HCT116 (cell line): ENCODE data around the gene SKAP1. TPM values are rescaled to one million over a fixed set of nuclear protein-coding genes. Genes with fewer than 3 reads are reported as not detected.

Experiments
- ATAC-seq: fragments of 200-7000 bp; cut with Tn5 transposase; 2 replicates; pipeline ENCODE4 v1.9.1; 2020; ENCODE audit warnings: mild to moderate bottlenecking, moderate library complexity
- BruUV-seq: library from RNA; stranded (reverse); fragments of 400-500 nt; replicated peaks from 2 replicates; lab custom pipeline; 2021; lab: Mats Ljungman, UMichigan
- CTCF ChIA-PET: fragments of 300-600 bp; sonication (Branson Sonifier 250); formaldehyde crosslinking; loops from one replicate; lab custom pipeline; 2021; ENCODE audit warnings: antibody characterized with exemption; lab: Charles Lee
- POLR2A ChIA-PET: fragments of 300-600, 350-600 bp; sonication (Branson Sonifier 250); formaldehyde crosslinking; loops from one replicate; lab custom pipeline; 2021; ENCODE audit warnings: antibody characterized with exemption; lab: Charles Lee
- RAD21 ChIA-PET, 2 experiments: fragments of 300-600 bp; sonication (Branson Sonifier 250); formaldehyde crosslinking; loops; one replicate each; lab custom pipeline; 2023; ENCODE audit warnings: low total read pairs in 2 of 2; ENCODE audit not compliant: uncharacterized antibody in 2 of 2, unreplicated experiment in 2 of 2, low non-redundant PET in 1 of 2; lab: Charles Lee
- DNase-seq: peaks from one replicate; pipeline ENCODE4 v3.0.0-alpha.2; 2010; ENCODE audit warnings: low read depth, low spot score
- H2AFZ ChIP-seq: fragments of 200-600 bp; shearing (Covaris generic), sonication (generic); 2 replicates; pipeline ENCODE4 v1.6.1; 2017; ENCODE audit warnings: low read depth, mixed run types, mixed read lengths, antibody characterized with exemption, low read length; ENCODE audit not compliant: poor library complexity, severe bottlenecking
- H3K27ac ChIP-seq: 2 replicates; pipeline ENCODE4 v1.5.1; 2012; ENCODE audit warnings: low read depth, low read length
- H3K27me3 ChIP-seq: fragments of 200-600 bp; sonication (generic); 2 replicates; pipeline ENCODE4 v1.6.1; 2016; ENCODE audit warnings: mixed run types, low read length, mixed read lengths; ENCODE audit not compliant: insufficient read depth
- H3K36me3 ChIP-seq, 2 experiments: fragments of 200-500 bp in 1 of 2; fragments of 200-600 bp in 1 of 2; sonication (Bioruptor generic) in 1 of 2; sonication (generic) in 1 of 2; 2 replicates each; pipeline versions ENCODE4 v1.5.1 to v1.6.1; 2014 to 2016; ENCODE audit warnings: low read length in 2 of 2, inconsistent platforms in 1 of 2, mixed read lengths in 1 of 2, mixed run types in 1 of 2; ENCODE audit not compliant: insufficient read depth in 2 of 2, control insufficient read depth in 1 of 2
- H3K4me1 ChIP-seq, 2 experiments: fragments of 200-600 bp in 1 of 2; sonication (generic) in 1 of 2; 2 replicates each; pipeline versions ENCODE4 v1.5.1 to v1.6.1; 2012 to 2017; ENCODE audit warnings: low read length in 2 of 2, inconsistent platforms in 1 of 2, mild to moderate bottlenecking in 1 of 2, mixed read lengths in 1 of 2, mixed run types in 1 of 2, moderate library complexity in 1 of 2; ENCODE audit not compliant: insufficient read depth in 2 of 2, control insufficient read depth in 1 of 2
- H3K4me2 ChIP-seq: fragments of 200-600 bp; sonication (generic); 2 replicates; pipeline ENCODE4 v1.6.1; 2017; ENCODE audit warnings: mixed run types, low read length, mixed read lengths
- H3K4me3 ChIP-seq, 2 experiments: fragments of 200-600 bp in 1 of 2; sonication (generic) in 1 of 2; replicated peaks in 1 of 2; 2 replicates each; pipeline ENCODE4 v1.5.1; 2011 to 2016; ENCODE audit warnings: low read length in 2 of 2, control low read depth in 1 of 2, low read depth in 1 of 2, mild to moderate bottlenecking in 1 of 2, mixed read lengths in 1 of 2, mixed run types in 1 of 2
- H3K79me2 ChIP-seq: fragments of 200-600 bp; sonication (generic); 2 replicates; pipeline ENCODE4 v1.6.1; 2017; ENCODE audit warnings: mild to moderate bottlenecking, mixed run types, low read length, moderate library complexity, mixed read lengths; ENCODE audit not compliant: insufficient read depth
- H3K9ac ChIP-seq: fragments of 200-600 bp; sonication (generic); 2 replicates; pipeline ENCODE4 v1.6.1; 2016; ENCODE audit warnings: low read length, mixed read lengths
- H3K9me2 ChIP-seq: fragments of 200-600 bp; sonication (generic), shearing (Covaris generic); 2 replicates; pipeline ENCODE4 v1.6.1; 2017; ENCODE audit warnings: mixed run types, mild to moderate bottlenecking, moderate library complexity; ENCODE audit not compliant: insufficient read depth
- H3K9me3 ChIP-seq, 2 experiments: fragments of 200-500 bp in 1 of 2; fragments of 200-600 bp in 1 of 2; sonication (Bioruptor generic) in 1 of 2; sonication (generic) in 1 of 2; 2 replicates each; pipeline ENCODE4 v1.6.1; 2014 to 2017; ENCODE audit warnings: low read length in 2 of 2, mixed read lengths in 2 of 2, inconsistent platforms in 1 of 2, low read depth in 1 of 2, mild to moderate bottlenecking in 1 of 2, mixed run types in 1 of 2, moderate library complexity in 1 of 2; ENCODE audit not compliant: control insufficient read depth in 1 of 2, insufficient read depth in 1 of 2
- H4K20me1 ChIP-seq: fragments of 200-600 bp; sonication (generic), shearing (Covaris generic); 2 replicates; pipeline ENCODE4 v1.6.1; 2017; ENCODE audit warnings: mixed run types, mild to moderate bottlenecking, moderate library complexity; ENCODE audit not compliant: insufficient read depth
- ATF3 ChIP-seq: IDR thresholded peaks from 2 replicates; pipeline ENCODE4 v1.6.1; 2012
- ELF1 ChIP-seq: IDR thresholded peaks from 2 replicates; pipeline ENCODE4 v1.6.1; 2012; ENCODE audit warnings: low read depth, borderline replicate concordance
- EZH2 ChIP-seq: fragments of 200-600 bp; sonication (generic); IDR thresholded peaks from 2 replicates; pipeline ENCODE4 v1.6.1; 2017; ENCODE audit warnings: antibody characterized with exemption, mixed run types
- EZH2phosphoT487 ChIP-seq: fragments of 200-600 bp; IDR thresholded peaks from 2 replicates; pipeline ENCODE4 v1.6.1; 2018; ENCODE audit warnings: antibody characterized with exemption, borderline replicate concordance
- FOSL1 ChIP-seq: IDR thresholded peaks from 2 replicates; pipeline ENCODE4 v1.6.1; 2012; ENCODE audit warnings: low read depth
- POLR2A ChIP-seq: IDR thresholded peaks from 2 replicates; pipeline ENCODE4 v1.7.0; 2011; ENCODE audit warnings: borderline replicate concordance; ENCODE audit not compliant: insufficient read depth, insufficient read length; ENCODE audit errors: extremely low read depth
- RAD21 ChIP-seq: IDR thresholded peaks from 2 replicates; pipeline ENCODE4 v1.6.1; 2012; ENCODE audit warnings: low read depth, mild to moderate bottlenecking
- SIN3A ChIP-seq: IDR thresholded peaks from 2 replicates; pipeline ENCODE4 v1.6.1; 2012; ENCODE audit warnings: low read depth
- SRF ChIP-seq: IDR thresholded peaks from 2 replicates; pipeline ENCODE4 v1.6.1; 2012; ENCODE audit warnings: low read depth
- YY1 ChIP-seq: IDR thresholded peaks from 2 replicates; pipeline ENCODE4 v1.6.1; 2011; ENCODE audit warnings: low read length, low read depth, moderate library complexity, mild to moderate bottlenecking; ENCODE audit not compliant: insufficient replicate concordance; ENCODE audit errors: extremely low read depth
- ZFX ChIP-seq: fragments of 450-650 bp; IDR thresholded peaks from 2 replicates; pipeline ENCODE4 v1.6.1; 2017
- ZNF274 ChIP-seq: fragments of 200-500 bp; sonication (Bioruptor generic); IDR thresholded peaks from 2 replicates; pipeline ENCODE4 v1.6.1; 2014; ENCODE audit warnings: mild to moderate bottlenecking, low read depth, low read length, inconsistent platforms
- intact Hi-C: fragments of 100-400 bp; cut with micrococcal nuclease; formaldehyde crosslinking; loops from 2 replicates; pipeline ENCODE4 v1.10.0; 2022
- total RNA-seq: library from RNA; stranded (reverse); gene quantifications from one replicate; pipeline ENCODE4 v1.2.1, GENCODE V29; 2021; ENCODE audit not compliant: unreplicated experiment
- TF ChIP-seq, protein P1 (sequence below): IDR thresholded peaks from 2 replicates; pipeline ENCODE4 v1.6.1; 2011; ENCODE audit warnings: mild to moderate bottlenecking, low read length, moderate library complexity; ENCODE audit not compliant: insufficient replicate concordance; ENCODE audit errors: extremely low read depth

SKAP1 gene
- total RNA-seq, 1 experiment from 2014 or later: 12.4 TPM

- no peak overlapping the region for H3K9ac ChIP-seq
- POLR2A ChIA-PET: interaction anchor here (0.8 kb wide), 1 partner anchor 14 kb away, joined by 3 read pairs; no protein-coding TSS in a partner anchor
- H3K79me2 ChIP-seq: no peaks in the 10 kb centered on the region
- RAD21 ChIA-PET: no interaction called here
- no peak overlapping the region for H3K4me3 ChIP-seq
- H3K27ac ChIP-seq: no peak overlapping the region
- no peak for ATAC-seq
- no peaks in the 10 kb centered on the region for H3K9me2 ChIP-seq
- no peak overlapping the region for H3K4me2 ChIP-seq
- BruUV-seq: no TSS peak
- CTCF ChIA-PET: no interaction called here
- no peaks in the 10 kb centered on the region for H3K9me3 ChIP-seq
- intact Hi-C loops: no loop called here
- no peak for TF ChIP-seq EZH2
- TF ChIP-seq, protein P1, sequence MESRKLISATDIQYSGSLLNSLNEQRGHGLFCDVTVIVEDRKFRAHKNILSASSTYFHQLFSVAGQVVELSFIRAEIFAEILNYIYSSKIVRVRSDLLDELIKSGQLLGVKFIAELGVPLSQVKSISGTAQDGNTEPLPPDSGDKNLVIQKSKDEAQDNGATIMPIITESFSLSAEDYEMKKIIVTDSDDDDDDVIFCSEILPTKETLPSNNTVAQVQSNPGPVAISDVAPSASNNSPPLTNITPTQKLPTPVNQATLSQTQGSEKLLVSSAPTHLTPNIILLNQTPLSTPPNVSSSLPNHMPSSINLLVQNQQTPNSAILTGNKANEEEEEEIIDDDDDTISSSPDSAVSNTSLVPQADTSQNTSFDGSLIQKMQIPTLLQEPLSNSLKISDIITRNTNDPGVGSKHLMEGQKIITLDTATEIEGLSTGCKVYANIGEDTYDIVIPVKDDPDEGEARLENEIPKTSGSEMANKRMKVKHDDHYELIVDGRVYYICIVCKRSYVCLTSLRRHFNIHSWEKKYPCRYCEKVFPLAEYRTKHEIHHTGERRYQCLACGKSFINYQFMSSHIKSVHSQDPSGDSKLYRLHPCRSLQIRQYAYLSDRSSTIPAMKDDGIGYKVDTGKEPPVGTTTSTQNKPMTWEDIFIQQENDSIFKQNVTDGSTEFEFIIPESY: no peak
- TF ChIP-seq POLR2A: no peak
- no peak for TF ChIP-seq YY1
- TF ChIP-seq EZH2phosphoT487: no peak
- no peak for TF ChIP-seq SIN3A
- TF ChIP-seq FOSL1: no peak
- TF ChIP-seq ELF1: no peak
- TF ChIP-seq RAD21: no peak
- TF ChIP-seq SRF: no peak
- TF ChIP-seq ZFX: no peak
- no peak for TF ChIP-seq ATF3
- no peak for TF ChIP-seq ZNF274
- H3K27me3 ChIP-seq: no peaks in the 10 kb centered on the region
- H3K36me3 ChIP-seq: no peaks in the 10 kb centered on the region
- H3K4me1 ChIP-seq: peaks cover 0 to 4% of the 10 kb centered on the region in 2 experiments; a peak in 1 of 4 replicates
- H2AFZ ChIP-seq: no peak overlapping the region
- DNase-seq: no peak
- H4K20me1 ChIP-seq: no peaks in the 10 kb centered on the region
Observed at GRCh38 chr17:48438516-48439061, 8.6 kb upstream of the SKAP1 start.
